ENCODE measurements around the gene IQSEC3. TPM values are rescaled to one million over a fixed set of nuclear protein-coding genes. Genes with fewer than 3 reads are reported as not detected.

IQSEC3 gene
- polyA plus RNA-seq, 1 donor from 2014 or later: 2.4 TPM

GRCh38 chr12:121647-122046 is 55.1 kb downstream of the IQSEC3 start:
- no peaks in the 10 kb centered on the region for H3K9me3 ChIP-seq (ENCODE audit: low read length)
- H3K27me3 ChIP-seq (ENCODE audit: insufficient read depth, low read depth, low read length): no peaks in the 10 kb centered on the region
- no peaks in the 10 kb centered on the region for H3F3A ChIP-seq (ENCODE audit: insufficient read depth, low read length, poor library complexity, severe bottlenecking)
- H3K79me2 ChIP-seq (replicated peaks; ENCODE audit: insufficient read depth, low read length): no peaks in the 10 kb centered on the region
- H4K20me1 ChIP-seq (ENCODE audit: insufficient read depth): no peaks in the 10 kb centered on the region
- no peak overlapping the region for H2AFZ ChIP-seq (ENCODE audit: low read depth, low read length)
- no peak overlapping the region for H3K4me3 ChIP-seq (ENCODE audit: low read length)
- no peaks in the 10 kb centered on the region for H3K9me2 ChIP-seq (ENCODE audit: insufficient read depth, low read length)
- H3K36me3 ChIP-seq (ENCODE audit: insufficient read depth, low read length): no peaks in the 10 kb centered on the region
- TF ChIP-seq TAF1 (IDR thresholded peaks at IDR 0.05; ENCODE audit: low read depth) (no peak), MXI1 (conservative IDR thresholded peaks at IDR 0.05; ENCODE audit: poor library complexity, severe bottlenecking) (no peak), SMC3 (conservative IDR thresholded peaks at IDR 0.05; ENCODE audit: poor library complexity) (no peak), EP300 (conservative IDR thresholded peaks at IDR 0.05; ENCODE audit: poor library complexity, severe bottlenecking) (no peak), RAD21 (conservative IDR thresholded peaks at IDR 0.05) (no peak), CTCF (IDR thresholded peaks at IDR 0.05; ENCODE audit: poor library complexity, severe bottlenecking) (no peak), POLR2AphosphoS5 (IDR thresholded peaks at IDR 0.05) (no peak), EZH2 (IDR thresholded peaks at IDR 0.05; ENCODE audit: borderline replicate concordance, insufficient read depth, low read length, poor library complexity, severe bottlenecking) (no peak)
- H3K4me2 ChIP-seq (ENCODE audit: low read length): no peak overlapping the region
- no peak overlapping the region for H3K9ac ChIP-seq (ENCODE audit: low read length)
- no peak overlapping the region for H3K27ac ChIP-seq (ENCODE audit: low read length)

- H3K4me3 ChIP-seq (ENCODE audit: low read length): no peak overlapping the region
- no peak overlapping the region for H3K27ac ChIP-seq (ENCODE audit: low read length)
- H3K9me3 ChIP-seq (ENCODE audit: low read length): no peaks in the 10 kb centered on the region
- H2AFZ ChIP-seq (ENCODE audit: low read depth, low read length): no peak overlapping the region
- H4K20me1 ChIP-seq (ENCODE audit: insufficient read depth): no peaks in the 10 kb centered on the region
- no peaks in the 10 kb centered on the region for H3K27me3 ChIP-seq (ENCODE audit: insufficient read depth, low read depth, low read length)
- no peaks in the 10 kb centered on the region for H3K79me2 ChIP-seq (replicated peaks; ENCODE audit: insufficient read depth, low read length)
- TF ChIP-seq POLR2AphosphoS5 (IDR thresholded peaks at IDR 0.05): no peak
- TF ChIP-seq RAD21 (conservative IDR thresholded peaks at IDR 0.05): no peak
- no peak for TF ChIP-seq EZH2 (IDR thresholded peaks at IDR 0.05; ENCODE audit: borderline replicate concordance, insufficient read depth, low read length, poor library complexity, severe bottlenecking)
- TF ChIP-seq SMC3 (conservative IDR thresholded peaks at IDR 0.05; ENCODE audit: poor library complexity): no peak
- no peak for TF ChIP-seq TAF1 (IDR thresholded peaks at IDR 0.05; ENCODE audit: low read depth)
- no peak for TF ChIP-seq REST (IDR thresholded peaks at IDR 0.05; ENCODE audit: borderline replicate concordance)
- no peak for TF ChIP-seq CTCF (IDR thresholded peaks at IDR 0.05; ENCODE audit: poor library complexity, severe bottlenecking)
- no peak for TF ChIP-seq EP300 (conservative IDR thresholded peaks at IDR 0.05; ENCODE audit: poor library complexity, severe bottlenecking)
- no peak for TF ChIP-seq MXI1 (conservative IDR thresholded peaks at IDR 0.05; ENCODE audit: poor library complexity, severe bottlenecking)
- H3K4me2 ChIP-seq (ENCODE audit: low read length): no peak overlapping the region
- H3K36me3 ChIP-seq (ENCODE audit: insufficient read depth, low read length): no peaks in the 10 kb centered on the region
- no peaks in the 10 kb centered on the region for H3F3A ChIP-seq (ENCODE audit: insufficient read depth, low read length, poor library complexity, severe bottlenecking)
- no peak overlapping the region for H3K9ac ChIP-seq (ENCODE audit: low read length)
- no peaks in the 10 kb centered on the region for H3K9me2 ChIP-seq (ENCODE audit: insufficient read depth, low read length)
These were observed 58.5 kb downstream of the IQSEC3 start for GRCh38 chr12:125075-125474.

Data from neural cell (in vitro differentiated cells).